ENCODE data around the gene KRT86.
A peak's percentile ranks its signal among the peaks of the same experiment; 100 is the strongest.

The KRT86 gene

GRCh38 chr12:52291267-52291935, 17.0 kb downstream of the KRT86 start, which contains the start of gene KRT81:
Gene KRT81, minus strand, starts transcription at chr12:52291534. Its CDS starts 69 bp downstream, at chr12:52291465.
- DNase-seq, result no peak
- H3K36me3 ChIP-seq, result no peaks in the 10 kb centered on the region
- H3K4me1 ChIP-seq, result no peaks in the 10 kb centered on the region
- no peaks in the 10 kb centered on the region; the same call in 1 of the 2 replicates for H3K9me3 ChIP-seq
- no peaks in the 10 kb centered on the region for H3K27me3 ChIP-seq
- H3K4me3 ChIP-seq (ENCODE audit: low read depth, low read length), result no peak within 1 kb of the TSS
- TF ChIP-seq CTCF (IDR thresholded peaks at IDR 0.05; ENCODE audit: low read depth, low read length), result no peak

- H3K27me3 ChIP-seq, result no peaks in the 10 kb centered on the region
- H3K4me1 ChIP-seq, result no peaks in the 10 kb centered on the region
- no peak for DNase-seq
Measured at GRCh38 chr12:52293926-52294325, 19.5 kb downstream of the KRT86 start.

GRCh38 chr12:52294803-52295202, 20.4 kb downstream of the KRT86 start:
- Histone ChIP-seq H3K4me1 (no peaks in the 10 kb centered on the region), H3K9me3 (no peaks in the 10 kb centered on the region), H3K4me3 (ENCODE audit: low read depth, low read length) (no peak overlapping the region), H3K27me3 (no peaks in the 10 kb centered on the region), H3K36me3 (no peaks in the 10 kb centered on the region)
- TF ChIP-seq CTCF (IDR thresholded peaks at IDR 0.05; ENCODE audit: low read depth, low read length), result no peak
- DNase-seq, result no peak

More at GRCh38 chr12:52293926-52294325, 19.5 kb downstream of the KRT86 start:
- Histone ChIP-seq H3K9me3 (no peaks in the 10 kb centered on the region), H3K36me3 (no peaks in the 10 kb centered on the region), H3K4me3 (ENCODE audit: low read depth, low read length) (no peak overlapping the region)
- TF ChIP-seq CTCF (IDR thresholded peaks at IDR 0.05; ENCODE audit: low read depth, low read length), result no peak

GRCh38 chr12:52295663-52296062, 21.2 kb downstream of the KRT86 start:
- Histone ChIP-seq H3K36me3 (no peaks in the 10 kb centered on the region), H3K27me3 (no peaks in the 10 kb centered on the region), H3K9me3 (no peaks in the 10 kb centered on the region), H3K4me3 (ENCODE audit: low read depth, low read length) (no peak overlapping the region), H3K4me1 (no peaks in the 10 kb centered on the region)
- TF ChIP-seq CTCF (IDR thresholded peaks at IDR 0.05; ENCODE audit: low read depth, low read length), result no peak
- DNase-seq, result no peak

GRCh38 chr12:52296572-52297215, 22.2 kb downstream of the KRT86 start:
- peak; percentile 2 for DNase-seq
- Histone ChIP-seq H3K9me3 (no peaks in the 10 kb centered on the region), H3K4me1 (no peaks in the 10 kb centered on the region), H3K4me3 (ENCODE audit: low read depth, low read length) (no peak overlapping the region), H3K27me3 (no peaks in the 10 kb centered on the region), H3K36me3 (no peaks in the 10 kb centered on the region)
- no peak for TF ChIP-seq CTCF (IDR thresholded peaks at IDR 0.05; ENCODE audit: low read depth, low read length)

- H3K4me1 ChIP-seq, result no peaks in the 10 kb centered on the region
- H3K36me3 ChIP-seq, result no peaks in the 10 kb centered on the region
- H3K9me3 ChIP-seq, result no peaks in the 10 kb centered on the region
- H3K4me3 ChIP-seq (ENCODE audit: low read depth, low read length), result no peak overlapping the region
- no peaks in the 10 kb centered on the region for H3K27me3 ChIP-seq
- no peak for TF ChIP-seq CTCF (IDR thresholded peaks at IDR 0.05; ENCODE audit: low read depth, low read length)
- no peak for DNase-seq
Measured at GRCh38 chr12:52298677-52299190, 24.3 kb downstream of the KRT86 start.
